Keratinocyte (primary cell): ENCODE data around the gene ORMDL3. TPM values are rescaled to one million over a fixed set of nuclear protein-coding genes. Genes with fewer than 3 reads are reported as not detected.
A peak's percentile ranks its signal among the peaks of the same experiment; 100 is the strongest.

Experiments used
- DNase-seq: peaks from one replicate; pipeline ENCODE4 v3.0.0-alpha.2; 2011; ENCODE audit warnings: low read depth, missing footprints, low spot score
- FAIRE-seq: peaks from 2 replicates; lab custom pipeline; 2011; peaks lifted over from hg19 to GRCh38; lab: Jason Lieb, UNC
- H2AFZ ChIP-seq: 2 replicates; pipeline ENCODE4 v1.6.0; 2012; ENCODE audit warnings: low read length, control low read depth, inconsistent platforms; ENCODE audit not compliant: control insufficient read depth
- H3K27ac ChIP-seq: 2 replicates; pipeline ENCODE4 v1.5.1; 2011; ENCODE audit warnings: low read length; ENCODE audit not compliant: control insufficient read depth, insufficient read depth
- H3K27me3 ChIP-seq: 3 replicates; pipeline ENCODE4 v1.6.0; 2011; ENCODE audit warnings: low read length; ENCODE audit not compliant: control insufficient read depth, insufficient read depth; ENCODE audit errors: extremely low read depth
- H3K36me3 ChIP-seq, 2 experiments: 2 replicates in 1 of 2; 3 replicates in 1 of 2; pipeline ENCODE4 v1.5.1; 2011; ENCODE audit warnings: low read length in 2 of 2, mild to moderate bottlenecking in 1 of 2; ENCODE audit not compliant: control insufficient read depth in 2 of 2, insufficient read depth in 2 of 2; ENCODE audit errors: extremely low read depth in 1 of 2
- H3K4me1 ChIP-seq: 3 replicates; pipeline ENCODE4 v1.5.1; 2011; ENCODE audit warnings: low read length; ENCODE audit not compliant: control insufficient read depth, insufficient read depth; ENCODE audit errors: extremely low read depth
- H3K4me2 ChIP-seq: 3 replicates; pipeline ENCODE4 v1.6.0; 2011; ENCODE audit warnings: low read depth, low read length; ENCODE audit not compliant: control insufficient read depth, insufficient read depth; ENCODE audit errors: extremely low read depth
- H3K4me3 ChIP-seq, 3 experiments: fragments of 200-600 bp in 1 of 3; sonication (generic) in 1 of 3; 2 replicates in 2 of 3; 3 replicates in 1 of 3; pipeline ENCODE4 v1.5.1; 2011 to 2016; ENCODE audit warnings: low read length in 3 of 3, mild to moderate bottlenecking in 3 of 3, control low read depth in 2 of 3, inconsistent platforms in 1 of 3, low read depth in 1 of 3, mixed read lengths in 1 of 3, mixed run types in 1 of 3, moderate library complexity in 1 of 3; ENCODE audit not compliant: control insufficient read depth in 2 of 3, insufficient read depth in 2 of 3; ENCODE audit errors: extremely low read depth in 1 of 3
- H3K79me2 ChIP-seq: 2 replicates; pipeline ENCODE4 v1.6.0; 2012; ENCODE audit warnings: low read length; ENCODE audit not compliant: control insufficient read depth, insufficient read depth
- H3K9ac ChIP-seq: 3 replicates; pipeline ENCODE4 v1.6.0; 2011; ENCODE audit warnings: low read length; ENCODE audit not compliant: control insufficient read depth, insufficient read depth; ENCODE audit errors: extremely low read depth
- H3K9me1 ChIP-seq: 3 replicates; pipeline ENCODE4 v1.6.0; 2011; ENCODE audit warnings: low read length; ENCODE audit not compliant: control insufficient read depth, insufficient read depth; ENCODE audit errors: extremely low read depth
- H3K9me3 ChIP-seq: 2 replicates; pipeline ENCODE4 v1.5.1; 2012; ENCODE audit warnings: low read depth, low read length; ENCODE audit not compliant: control insufficient read depth
- H4K20me1 ChIP-seq: 3 replicates; pipeline ENCODE4 v1.6.0; 2011; ENCODE audit warnings: low read length; ENCODE audit not compliant: control insufficient read depth, insufficient read depth; ENCODE audit errors: extremely low read depth
- EZH2 ChIP-seq: IDR thresholded peaks from one replicate; pipeline ENCODE4 v1.6.1; 2012; ENCODE audit warnings: inconsistent platforms, mild to moderate bottlenecking, low read length, moderate library complexity
- dilution Hi-C: fragments of 300-500 bp; cut with MboI; formaldehyde crosslinking; loops from one replicate; pipeline ENCODE4 v1.7.0; 2020; ENCODE audit warnings: low sequenced_read_pairs; ENCODE audit not compliant: extremely low pct_ligation_motif_present
- polyA plus RNA-seq, 5 experiments: library from polyadenylated mRNA; depleted of rRNA in 3 of 5; stranded (reverse) in 3 of 5; stranded (forward) in 1 of 5; unstranded in 1 of 5; fragments of >200 nt; gene quantifications; 1 replicate in 1 of 5; 2 replicates in 3 of 5; 3 replicates in 1 of 5; pipeline versions ENCODE4 v1.2.1 to v1.2.3, GENCODE V29; 2011 to 2012; ENCODE audit warnings: missing spikeins in 2 of 5, low read depth in 1 of 5, low replicate concordance in 1 of 5
- TF ChIP-seq, protein P1 (sequence below), 3 experiments: IDR thresholded peaks in 1 of 3; conservative IDR thresholded peaks in 1 of 3; optimal IDR thresholded peaks in 1 of 3; 2 replicates in 2 of 3; 3 replicates in 1 of 3; pipeline versions ENCODE3 to v1.5.1; 2011; ENCODE audit warnings: low read length in 3 of 3, mild to moderate bottlenecking in 3 of 3, moderate library complexity in 2 of 3, control low read depth in 1 of 3, inconsistent platforms in 1 of 3; ENCODE audit not compliant: insufficient read depth in 2 of 3; ENCODE audit errors: extremely low read depth in 1 of 3

ORMDL3 gene
- polyA plus RNA-seq, 1 donor (not counting 4 experiments of a cell fraction or from before 2014, with no cell fraction given): 36.3 TPM

DNA sequence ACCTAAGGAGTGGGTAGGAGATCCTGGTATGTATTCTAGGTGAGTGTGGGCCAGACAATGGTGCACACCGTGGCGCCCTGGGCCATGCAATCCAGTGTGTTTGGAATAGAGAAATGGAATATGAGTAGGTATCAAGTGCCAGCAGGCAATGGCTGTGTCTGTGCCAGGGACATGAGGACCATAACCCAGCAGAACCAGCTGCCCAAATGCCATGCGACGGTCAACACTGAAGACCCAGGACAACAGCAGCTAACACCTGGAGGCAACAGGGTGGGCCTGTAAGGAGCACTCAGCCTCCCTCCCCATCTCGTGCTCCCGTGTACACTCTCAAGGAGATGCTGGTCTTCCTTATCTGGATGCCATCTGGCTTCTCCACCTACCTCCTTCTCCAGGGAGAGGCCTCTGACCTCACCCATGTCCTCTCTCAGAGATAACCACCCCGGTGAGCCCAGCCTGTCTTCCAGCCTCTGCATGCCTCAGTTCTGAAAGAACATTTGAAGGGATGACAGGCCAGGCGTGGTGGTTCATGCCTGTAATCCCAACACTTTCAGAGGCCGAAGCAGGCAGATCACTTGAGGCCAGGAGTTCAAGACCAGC lies 8.2 kb downstream of the ORMDL3 start:
- no peak overlapping the region for H3K4me3 ChIP-seq
- H4K20me1 ChIP-seq: no peaks in the 10 kb centered on the region
- H3K4me1 ChIP-seq: peaks cover 1% of the 10 kb centered on the region
- TF ChIP-seq, protein P1, sequence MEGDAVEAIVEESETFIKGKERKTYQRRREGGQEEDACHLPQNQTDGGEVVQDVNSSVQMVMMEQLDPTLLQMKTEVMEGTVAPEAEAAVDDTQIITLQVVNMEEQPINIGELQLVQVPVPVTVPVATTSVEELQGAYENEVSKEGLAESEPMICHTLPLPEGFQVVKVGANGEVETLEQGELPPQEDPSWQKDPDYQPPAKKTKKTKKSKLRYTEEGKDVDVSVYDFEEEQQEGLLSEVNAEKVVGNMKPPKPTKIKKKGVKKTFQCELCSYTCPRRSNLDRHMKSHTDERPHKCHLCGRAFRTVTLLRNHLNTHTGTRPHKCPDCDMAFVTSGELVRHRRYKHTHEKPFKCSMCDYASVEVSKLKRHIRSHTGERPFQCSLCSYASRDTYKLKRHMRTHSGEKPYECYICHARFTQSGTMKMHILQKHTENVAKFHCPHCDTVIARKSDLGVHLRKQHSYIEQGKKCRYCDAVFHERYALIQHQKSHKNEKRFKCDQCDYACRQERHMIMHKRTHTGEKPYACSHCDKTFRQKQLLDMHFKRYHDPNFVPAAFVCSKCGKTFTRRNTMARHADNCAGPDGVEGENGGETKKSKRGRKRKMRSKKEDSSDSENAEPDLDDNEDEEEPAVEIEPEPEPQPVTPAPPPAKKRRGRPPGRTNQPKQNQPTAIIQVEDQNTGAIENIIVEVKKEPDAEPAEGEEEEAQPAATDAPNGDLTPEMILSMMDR (optimal IDR thresholded peaks at IDR 0.05 in 1 of 3, IDR thresholded peaks at IDR 0.05 in 1 of 3, conservative IDR thresholded peaks at IDR 0.05 in 1 of 3; ENCODE audit: extremely low read depth in 1 of 3, insufficient read depth in 2 of 3, low read length in 3 of 3): no peak
- no peak for TF ChIP-seq EZH2
- H3K27me3 ChIP-seq: no peaks in the 10 kb centered on the region
- no peak for FAIRE-seq
- no peaks in the 10 kb centered on the region for H3K9me3 ChIP-seq
- dilution Hi-C loops: no loop called here
- DNase-seq: no peak
- peaks cover under 1% of the 10 kb centered on the region for H3K79me2 ChIP-seq
- no peaks in the 10 kb centered on the region for H3K9me1 ChIP-seq
- H3K36me3 ChIP-seq: peaks cover 26 to 33% of the 10 kb centered on the region in 2 experiments
- H3K4me2 ChIP-seq: no peak overlapping the region
- no peak overlapping the region for H3K27ac ChIP-seq
- H2AFZ ChIP-seq: no peak overlapping the region
- no peak overlapping the region for H3K9ac ChIP-seq

DNA sequence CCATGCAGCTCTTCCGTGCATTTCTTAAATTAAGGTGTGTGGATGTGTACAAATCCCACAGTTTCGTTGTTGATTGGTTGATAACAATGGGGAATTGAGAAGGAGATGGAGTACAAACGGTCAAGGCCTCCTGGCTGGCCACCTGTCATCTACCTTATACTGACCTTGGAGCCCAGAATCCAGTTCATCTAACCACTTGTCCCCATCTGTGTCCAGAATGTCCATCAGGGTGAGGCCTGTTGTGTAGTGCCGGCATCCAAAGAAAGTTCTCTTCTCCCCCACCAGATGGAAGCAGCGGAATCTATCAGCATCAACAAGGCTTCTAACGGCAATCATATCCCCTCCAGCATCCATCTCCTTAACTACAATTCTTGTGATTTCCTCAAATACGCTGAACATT lies 10.5 kb downstream of the ORMDL3 start:
- no peaks in the 10 kb centered on the region for H3K79me2 ChIP-seq
- no peak overlapping the region for H3K27ac ChIP-seq
- H3K9ac ChIP-seq: no peak overlapping the region
- peaks cover 17 to 21% of the 10 kb centered on the region in 2 experiments for H3K36me3 ChIP-seq
- no peak overlapping the region for H3K4me3 ChIP-seq
- no peak overlapping the region for H2AFZ ChIP-seq
- no peaks in the 10 kb centered on the region for H3K27me3 ChIP-seq
- no peaks in the 10 kb centered on the region for H3K4me1 ChIP-seq
- H3K9me3 ChIP-seq: no peaks in the 10 kb centered on the region
- dilution Hi-C loops: no loop called here
- DNase-seq (no peak), FAIRE-seq (no peak)
- no peaks in the 10 kb centered on the region for H4K20me1 ChIP-seq
- TF ChIP-seq, protein P1 (optimal IDR thresholded peaks at IDR 0.05 in 1 of 3, IDR thresholded peaks at IDR 0.05 in 1 of 3, conservative IDR thresholded peaks at IDR 0.05 in 1 of 3; ENCODE audit: extremely low read depth in 1 of 3, insufficient read depth in 2 of 3, low read length in 3 of 3): peak in 2 of 3 experiments; percentile 8 to 9
- TF ChIP-seq EZH2: no peak
- no peaks in the 10 kb centered on the region for H3K9me1 ChIP-seq
- no peak overlapping the region for H3K4me2 ChIP-seq
